GM19397 (cell line): Measurements from ENCODE around the gene LIM2.
A peak's percentile ranks its signal among the peaks of the same experiment; 100 is the strongest.
"Not testable (repeated sequence)": the region's sequence is repeated elsewhere in the genome, so short reads cannot be mapped to it uniquely, and the experiment has no call there.

Experiments used
- ATAC-seq: cut with Tn5 transposase; IDR thresholded peaks from one replicate; pipeline ENCODE4 v1.9.1; 2021; ENCODE audit warnings: mild to moderate bottlenecking, moderate library complexity; ENCODE audit not compliant: unreplicated experiment

LIM2 gene

DNA sequence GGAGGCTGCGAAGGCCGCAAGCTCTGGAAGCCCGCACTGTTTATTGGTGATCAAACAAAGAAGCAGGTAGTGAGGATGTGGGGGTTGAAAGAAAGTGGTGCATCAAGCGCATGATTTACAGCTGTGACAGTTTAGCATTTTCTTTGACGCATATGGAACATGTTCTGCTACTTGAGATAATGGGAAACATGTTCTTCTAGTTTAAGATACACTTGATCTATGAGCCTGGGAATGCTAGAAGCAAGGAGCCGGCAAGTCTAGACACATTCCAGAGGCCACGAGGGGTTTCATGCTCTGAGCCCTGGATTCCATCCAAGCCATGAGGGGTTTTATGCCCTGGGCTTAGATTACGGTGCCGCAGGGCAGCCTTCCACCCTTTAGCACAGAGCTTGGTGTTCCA, 9.7 kb upstream of the LIM2 start:
- not testable (repeated sequence) for ATAC-seq

GRCh38 chr19:51396175-51396574, 8.4 kb upstream of the LIM2 start:
- ATAC-seq: no peak

DNA sequence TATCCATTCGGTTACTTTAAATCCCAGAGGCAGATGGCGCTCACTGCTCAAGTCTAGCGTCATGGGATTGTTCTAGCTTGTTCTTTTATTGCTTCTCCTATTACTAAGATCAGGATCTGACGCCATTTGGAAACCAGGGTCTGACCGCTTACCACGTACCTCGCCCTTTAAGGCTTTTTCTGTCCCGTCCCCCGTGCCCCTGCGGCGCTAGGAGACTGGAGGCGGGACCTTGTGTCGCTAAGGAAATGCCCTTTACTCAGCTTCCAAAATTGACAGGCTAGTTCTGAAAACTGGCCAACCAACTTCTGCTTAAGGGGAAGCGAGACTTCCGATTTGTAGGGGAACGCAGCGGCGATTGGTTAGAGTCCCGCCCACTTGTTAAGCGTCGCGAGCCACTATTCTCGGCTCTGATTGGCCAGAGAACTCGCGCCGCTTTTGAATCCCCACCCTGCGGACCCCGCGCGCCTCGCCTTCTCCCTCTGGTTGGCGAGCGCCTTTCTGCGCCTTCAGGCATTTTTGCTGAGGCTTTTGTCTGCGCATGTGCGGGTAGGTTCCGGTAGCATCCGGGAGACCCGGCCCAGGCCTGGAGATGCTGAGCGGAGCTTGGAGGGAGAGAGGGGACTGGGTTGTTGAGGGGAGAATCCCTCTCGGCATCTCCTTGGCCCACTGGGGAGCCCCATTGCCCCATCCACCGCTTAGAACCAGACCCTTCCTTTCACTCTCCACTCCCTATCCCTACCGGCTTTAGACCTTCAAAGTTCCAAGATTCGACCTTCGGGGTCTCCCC, 6.5 kb upstream of the LIM2 start:
- peak; percentile 92 for ATAC-seq

DNA sequence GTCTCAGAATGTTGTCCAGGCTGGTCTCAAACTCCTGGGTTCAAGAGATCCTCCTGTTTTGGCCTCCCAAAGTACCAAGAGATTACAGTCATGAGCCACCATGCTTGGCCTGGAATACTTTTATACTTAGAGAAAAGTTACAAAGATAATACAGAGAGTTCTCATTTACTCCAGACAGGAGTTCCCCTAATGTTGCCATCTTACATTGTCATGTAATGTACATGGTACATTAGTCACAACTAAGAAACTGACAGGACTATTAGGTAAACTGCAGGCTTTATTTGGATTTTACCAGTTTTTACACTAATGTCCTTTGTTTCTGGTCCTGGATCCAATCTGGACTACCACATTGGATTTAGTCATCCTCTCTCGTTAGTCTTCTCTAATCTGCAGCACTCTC, 4.9 kb upstream of the LIM2 start:
- no peak for ATAC-seq

- ATAC-seq: no peak
Observed at GRCh38 chr19:51391073-51391611, 3.4 kb upstream of the LIM2 start.

DNA sequence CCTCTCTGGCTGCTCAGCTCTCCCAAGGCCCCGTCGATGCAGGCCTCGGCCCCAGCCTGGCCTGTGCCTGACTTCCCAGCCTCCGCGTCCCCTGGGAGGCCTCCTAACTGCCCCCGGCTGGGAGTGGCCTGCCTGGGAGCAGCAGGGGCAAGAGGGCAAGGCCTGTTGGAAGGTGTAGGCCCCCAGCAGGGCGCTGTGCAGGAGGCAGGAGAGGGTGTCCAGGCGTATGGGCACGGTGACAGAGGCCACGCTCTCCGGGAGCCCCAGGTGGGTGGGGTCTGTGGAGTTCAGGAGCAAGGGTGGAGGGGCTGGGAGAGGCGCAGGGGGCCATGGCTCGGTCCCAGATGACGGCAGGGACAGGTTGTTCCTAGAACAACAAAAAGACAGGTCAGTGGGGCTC, 1.4 kb upstream of the LIM2 start:
- ATAC-seq: no peak

DNA sequence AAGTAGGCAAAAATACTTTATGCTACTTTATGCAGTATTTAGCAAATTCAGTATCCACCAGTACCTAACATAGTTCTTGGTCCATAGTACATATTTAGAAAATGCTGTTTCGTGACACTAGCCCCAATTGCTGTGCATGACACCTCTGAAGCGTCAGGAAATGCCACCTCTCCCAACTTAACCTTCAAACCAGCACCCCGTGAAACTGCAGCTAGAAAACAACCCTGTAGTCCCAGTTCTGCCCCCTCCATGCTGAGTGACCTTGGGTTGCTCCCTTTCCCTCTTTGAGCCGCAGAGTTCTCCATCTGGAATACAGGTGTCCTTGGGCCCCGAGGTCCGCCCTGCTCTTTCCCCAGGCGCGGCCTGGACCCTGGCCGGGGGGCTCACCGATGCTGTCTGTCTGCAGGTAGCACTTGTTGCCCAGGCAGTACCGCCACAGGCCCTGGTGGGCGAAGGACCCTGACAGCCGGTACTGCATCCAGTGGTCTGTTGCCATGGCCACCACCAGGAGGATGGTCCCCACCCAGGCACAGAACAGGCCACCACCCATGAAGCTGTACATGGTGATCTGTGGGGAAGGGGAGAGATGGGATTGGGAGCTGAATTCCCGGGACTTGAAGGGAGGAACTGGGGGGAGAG, 773 bp downstream of the LIM2 start:
- ATAC-seq: no peak

- no peak for ATAC-seq
Observed at GRCh38 chr19:51382004-51382403, 5.8 kb downstream of the LIM2 start.

GRCh38 chr19:51380379-51380778, 7.4 kb downstream of the LIM2 start:
- ATAC-seq: no peak

DNA sequence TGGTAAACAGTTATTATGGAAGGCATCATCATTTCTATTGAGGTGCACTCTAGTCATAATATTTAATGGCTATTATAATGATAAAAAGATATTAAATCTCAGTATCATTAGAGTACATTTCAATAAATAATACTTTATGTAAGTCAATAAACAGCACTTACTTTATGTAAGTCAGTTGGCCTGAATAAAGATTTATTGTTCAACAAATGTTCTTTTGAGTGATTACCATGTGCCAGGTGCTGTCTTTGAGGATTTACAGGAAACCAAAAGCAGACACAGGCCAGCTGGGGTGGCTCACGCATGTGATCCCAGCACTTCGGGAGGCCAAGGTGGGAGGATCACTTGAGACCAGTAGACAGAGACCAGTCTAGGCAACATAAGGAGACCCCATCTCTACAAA, 10.4 kb downstream of the LIM2 start:
- ATAC-seq: no peak

- ATAC-seq: no peak
Observed at GRCh38 chr19:51375504-51376221, 12.1 kb downstream of the LIM2 start.

DNA sequence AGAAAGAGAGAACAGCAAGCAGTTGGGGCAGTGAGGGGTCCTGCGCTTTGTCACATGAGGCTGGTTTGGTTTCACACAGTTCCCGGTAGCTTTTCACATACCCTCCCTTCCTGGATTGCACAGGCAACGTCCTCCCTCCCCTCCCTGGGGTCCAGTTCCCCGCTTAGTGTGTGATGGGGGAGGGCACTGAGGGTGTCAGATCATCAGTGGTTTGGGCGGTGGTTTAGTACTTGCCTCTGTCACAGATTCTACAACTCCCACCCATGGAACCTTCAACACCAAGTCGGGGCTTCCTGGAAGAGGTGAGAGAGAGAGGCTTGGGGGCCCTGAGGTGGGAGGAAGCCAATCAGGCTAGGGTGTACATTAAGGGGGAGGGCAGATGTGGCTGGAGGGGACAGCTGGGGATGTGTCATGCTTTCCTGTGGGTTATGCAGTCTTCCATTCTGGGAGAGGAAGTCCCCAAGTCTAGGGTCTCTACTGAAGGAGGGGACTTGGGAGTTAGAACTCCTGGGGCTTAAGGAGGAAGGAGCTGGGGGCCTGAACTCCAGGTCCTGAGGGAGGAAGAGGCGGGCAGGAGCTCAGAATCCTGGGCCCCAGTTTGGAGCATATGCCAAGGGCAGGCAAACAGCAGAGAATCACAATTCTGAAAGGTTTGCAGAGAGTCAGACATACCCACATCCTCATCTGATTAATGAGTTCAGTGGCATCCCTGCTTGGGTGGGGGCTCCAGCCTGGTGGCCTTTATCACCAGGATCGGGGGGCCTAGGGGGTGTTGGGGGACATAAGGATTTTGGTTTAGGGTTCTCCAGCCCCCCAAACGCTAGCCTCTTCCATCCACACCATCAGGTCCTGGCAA, 14.9 kb downstream of the LIM2 start, which contains the start of gene NKG7:
NKG7 (minus strand) TSS at position 6 of the 856 bp plus-strand sequence. CDS start 119 bp downstream, outside the sequence.
- ATAC-seq: no peak

- no peak for ATAC-seq
Observed at GRCh38 chr19:51372021-51372648, 15.6 kb downstream of the LIM2 start.

DNA sequence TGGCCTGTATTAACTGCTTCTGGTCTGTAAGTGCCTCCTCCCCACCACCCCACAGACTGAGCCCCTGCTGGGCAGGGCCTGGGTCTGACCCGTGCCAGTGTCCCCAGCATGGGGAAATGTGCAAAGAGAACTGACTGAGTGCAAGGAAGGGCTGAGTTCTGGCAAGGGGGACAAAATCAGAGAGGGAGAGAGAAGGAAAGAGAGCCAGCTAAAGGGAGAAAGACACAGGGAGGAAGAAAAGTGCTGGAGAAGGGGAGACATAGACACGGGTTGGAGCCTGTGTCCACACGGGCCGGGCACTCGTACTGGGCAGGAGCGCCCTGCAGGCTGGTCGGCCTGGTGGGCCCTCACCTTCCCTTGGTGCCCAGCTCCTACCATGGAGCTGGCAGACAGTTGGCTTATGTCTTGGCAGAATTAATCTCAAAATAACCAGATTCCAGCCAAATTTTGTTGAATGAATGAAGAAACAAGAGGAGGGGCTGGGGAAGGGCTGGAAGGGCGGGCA, 16.5 kb downstream of the LIM2 start:
- no peak for ATAC-seq

- ATAC-seq: no peak
Observed at GRCh38 chr19:51370230-51370629, 17.5 kb downstream of the LIM2 start.

GRCh38 chr19:51368366-51369282, 19.1 kb downstream of the LIM2 start, which contains the start of gene CLDND2:
Gene CLDND2 (minus strand): TSS chr19:51369003. CDS start chr19:51368577, 426 bp downstream.
- ATAC-seq: no peak

DNA sequence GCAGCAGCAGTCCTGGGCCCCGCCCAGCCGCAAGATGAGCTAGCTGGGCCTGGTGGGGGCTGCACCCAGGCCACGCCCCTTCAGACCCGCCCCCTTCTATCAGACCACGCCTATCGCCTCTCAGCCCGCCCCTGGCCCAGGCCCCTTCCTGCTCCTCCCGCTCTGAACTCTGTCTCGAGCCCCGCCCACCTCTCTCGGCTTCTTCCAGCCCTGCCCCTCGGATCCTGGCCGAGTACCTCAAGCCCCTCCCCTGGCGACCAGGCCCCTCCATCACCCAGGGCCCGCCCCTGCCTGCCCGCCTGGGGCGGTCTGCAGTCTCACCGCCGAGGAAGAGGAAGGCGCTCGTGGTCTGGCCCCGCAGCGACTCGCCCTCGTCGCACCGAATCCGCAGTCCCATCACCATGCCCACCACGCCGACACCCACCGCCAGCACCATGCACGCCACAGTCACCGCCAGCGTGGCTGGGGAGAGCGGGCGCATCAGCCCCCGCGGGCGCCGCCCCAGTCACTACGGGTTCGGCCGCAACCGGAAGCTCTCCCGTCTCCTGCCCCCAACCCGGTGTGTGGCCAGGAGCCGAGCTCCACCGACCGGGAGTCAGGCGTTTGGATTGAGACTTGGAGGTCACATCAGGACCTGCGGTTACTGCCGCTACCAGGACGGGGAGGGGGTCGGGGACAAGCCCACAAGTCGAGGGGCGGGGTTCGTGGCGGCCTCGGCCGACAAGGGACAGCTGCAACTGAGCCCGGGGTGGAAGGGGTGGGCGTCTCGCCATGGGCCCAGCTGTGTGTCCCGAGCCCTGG, 20.0 kb downstream of the LIM2 start:
- ATAC-seq: peak; percentile 79

DNA sequence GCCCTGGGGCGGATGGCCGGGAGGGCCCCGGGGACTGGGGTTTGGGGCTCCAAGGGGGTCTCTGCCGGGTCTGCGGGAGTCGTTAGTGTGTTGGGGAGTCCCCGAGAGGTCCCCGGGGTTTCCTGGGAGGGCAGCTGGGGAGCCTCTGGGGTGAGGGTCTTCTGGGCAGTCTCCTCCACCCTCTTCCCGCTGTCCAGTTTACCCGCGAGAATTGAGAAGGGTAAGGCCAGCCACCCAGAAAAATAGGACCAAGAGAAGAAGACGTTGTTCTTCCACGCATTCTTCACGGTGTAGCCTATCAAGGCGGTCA, 20.6 kb downstream of the LIM2 start:
- peak; percentile 0 for ATAC-seq
